ENCODE results near the gene IREB2. TPM values are rescaled to one million over a fixed set of nuclear protein-coding genes. Genes with fewer than 3 reads are reported as not detected.
"Not testable (repeated sequence)": the region's sequence is repeated elsewhere in the genome, so short reads cannot be mapped to it uniquely, and the experiment has no call there.

IREB2 gene
- total and polyA plus RNA-seq, 4 experiments from 2014 or later, result 7.6 to 71.9 (median 42.2) TPM

GRCh38 chr15:78431955-78432354 lies 6.1 kb upstream of the IREB2 start:
- Histone ChIP-seq H3K27me3 (ENCODE audit: insufficient read depth, low read length) (no peaks in the 10 kb centered on the region), H3K36me3 (ENCODE audit: insufficient read depth, low read length) (no peaks in the 10 kb centered on the region), H3K4me1 (ENCODE audit: insufficient read depth, low read length) (peaks cover 3% of the 10 kb centered on the region), H3K9me3 (ENCODE audit: control insufficient read depth in 1 of 2, low read length in 2 of 2) (no peaks in the 10 kb centered on the region), H3K27ac (ENCODE audit: low read depth, low read length) (no peak overlapping the region), H3K4me3 (ENCODE audit: low read length in 2 of 2) (no peak overlapping the region)
- Mint-ChIP-seq H3K27ac (no peak overlapping the region), H3K4me3 (no peak overlapping the region), H3K36me3 (no peaks in the 10 kb centered on the region), H3K9me3 (no peaks in the 10 kb centered on the region), H3K4me1 (peaks cover 5 to 10% (median 5%) of the 10 kb centered on the region in 4 donors), H3K27me3 (peaks cover 8 to 9% of the 10 kb centered on the region in 2 donors)
- ChIA-PET CTCF (ENCODE audit: partially characterized antibody) (interaction anchor here (1.6 kb wide), 1 partner anchor 9 kb away, joined by 3 read pairs; no protein-coding TSS in a partner anchor), POLR2A (ENCODE audit: partially characterized antibody) (no interaction called here)
- intact Hi-C loops (cut with micrococcal nuclease), result no loop called here
- DNase-seq, result no peak

- Histone ChIP-seq H3K27me3 (ENCODE audit: insufficient read depth, low read length) (no peaks in the 10 kb centered on the region), H3K4me3 (ENCODE audit: low read length in 2 of 2) (no peak overlapping the region), H3K27ac (ENCODE audit: low read depth, low read length) (no peak overlapping the region), H3K4me1 (ENCODE audit: insufficient read depth, low read length) (peaks cover 8% of the 10 kb centered on the region), H3K9me3 (ENCODE audit: control insufficient read depth in 1 of 2, low read length in 2 of 2) (no peaks in the 10 kb centered on the region), H3K36me3 (ENCODE audit: insufficient read depth, low read length) (no peaks in the 10 kb centered on the region)
- H3K27me3 Mint-ChIP-seq, result peaks cover 8 to 9% of the 10 kb centered on the region in 2 donors
- POLR2A ChIA-PET (ENCODE audit: partially characterized antibody), result no interaction called here
- H3K4me3 Mint-ChIP-seq, result no peak overlapping the region
- no peak for DNase-seq
- CTCF ChIA-PET (ENCODE audit: partially characterized antibody), result interaction anchor here (1.6 kb wide), 1 partner anchor 10 kb away, joined by 3 read pairs; no protein-coding TSS in a partner anchor
- intact Hi-C loops (cut with micrococcal nuclease), result no loop called here
- peaks cover 0 to under 1% (median 0%) of the 10 kb centered on the region in 8 donors for H3K9me3 Mint-ChIP-seq
- no peak overlapping the region for H3K27ac Mint-ChIP-seq
- peaks cover 0 to 3% of the 10 kb centered on the region in 2 donors for H3K36me3 Mint-ChIP-seq
- H3K4me1 Mint-ChIP-seq, result peaks cover 7 to 17% (median 11%) of the 10 kb centered on the region in 4 donors
These were observed 5.4 kb upstream of the IREB2 start for GRCh38 chr15:78432664-78433063.

DNA sequence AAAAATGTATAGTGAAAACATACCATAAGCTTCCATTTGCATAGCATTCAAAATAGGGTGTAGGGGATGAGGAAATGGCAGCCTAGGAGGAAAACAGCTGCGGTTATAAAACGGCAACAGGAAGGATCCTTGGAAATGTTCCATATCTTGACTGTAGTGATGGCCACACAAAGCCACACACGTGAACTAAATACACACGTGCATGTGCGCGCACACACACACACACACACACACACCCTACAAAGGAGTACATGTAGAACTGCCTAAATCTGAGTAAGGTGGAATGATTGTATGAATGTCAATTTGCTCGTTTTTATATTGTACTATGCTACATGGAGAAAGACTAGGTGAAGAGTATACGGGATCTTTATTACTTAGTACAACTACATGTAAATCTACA lies 3.9 kb upstream of the IREB2 start:
- Mint-ChIP-seq H3K36me3 (peaks cover 0 to 13% of the 10 kb centered on the region in 2 donors), H3K27me3 (peaks cover 8 to 9% of the 10 kb centered on the region in 2 donors), H3K4me3 (no peak overlapping the region), H3K27ac (no peak overlapping the region), H3K4me1 (peaks cover 9 to 25% (median 17%) of the 10 kb centered on the region in 4 donors), H3K9me3 (peaks cover 0 to 4% (median 0%) of the 10 kb centered on the region in 8 donors)
- Histone ChIP-seq H3K4me3 (ENCODE audit: low read length in 2 of 2) (no peak overlapping the region), H3K27ac (ENCODE audit: low read depth, low read length) (no peak overlapping the region), H3K9me3 (ENCODE audit: control insufficient read depth in 1 of 2, low read length in 2 of 2) (no peaks in the 10 kb centered on the region), H3K4me1 (ENCODE audit: insufficient read depth, low read length) (peaks cover 14% of the 10 kb centered on the region), H3K36me3 (ENCODE audit: insufficient read depth, low read length) (no peaks in the 10 kb centered on the region), H3K27me3 (ENCODE audit: insufficient read depth, low read length) (no peaks in the 10 kb centered on the region)
- POLR2A ChIA-PET (ENCODE audit: partially characterized antibody), result interaction anchor here (0.6 kb wide), 1 partner anchor 140 kb away, joined by 6 read pairs; no protein-coding TSS in a partner anchor
- intact Hi-C loops (cut with micrococcal nuclease), result no loop called here
- DNase-seq, result no peak
- CTCF ChIA-PET (ENCODE audit: partially characterized antibody), result interaction anchor here (1.9 kb wide), 1 partner anchor 12 kb away, joined by 7 read pairs; no protein-coding TSS in a partner anchor

DNA sequence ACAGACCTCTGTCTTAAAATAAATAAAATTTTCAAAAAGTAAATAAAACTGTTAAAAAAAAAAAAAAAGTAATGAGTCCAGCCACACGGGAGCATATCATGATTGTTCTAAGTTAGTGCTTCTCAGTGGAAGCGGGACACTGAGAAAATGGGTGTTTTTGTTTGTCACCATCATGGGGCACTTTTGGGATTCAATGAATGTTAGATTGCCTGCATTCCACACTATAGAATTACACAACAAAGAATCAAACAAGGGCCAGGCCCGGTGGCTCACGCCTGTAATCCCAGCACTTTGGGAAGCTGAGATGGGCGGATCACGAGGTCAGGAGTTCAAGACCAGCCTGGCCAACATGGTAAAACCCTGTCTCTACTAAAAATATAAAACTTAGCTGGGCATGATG lies 3.3 kb upstream of the IREB2 start:
- CTCF ChIA-PET (ENCODE audit: partially characterized antibody), result interaction anchor here (1.9 kb wide), 1 partner anchor 12 kb away, joined by 7 read pairs; no protein-coding TSS in a partner anchor
- Mint-ChIP-seq H3K36me3 (peaks cover 0 to 15% of the 10 kb centered on the region in 2 donors), H3K4me1 (peaks cover 12 to 31% (median 21%) of the 10 kb centered on the region in 4 donors)
- H3K9me3 Mint-ChIP-seq; H3K36me3 ChIP-seq (ENCODE audit: insufficient read depth, low read length); H3K27me3 ChIP-seq (ENCODE audit: insufficient read depth, low read length); H3K4me3 Mint-ChIP-seq; H3K27me3 Mint-ChIP-seq; H3K27ac Mint-ChIP-seq; H3K9me3 ChIP-seq (ENCODE audit: control insufficient read depth in 1 of 2, low read length in 2 of 2); H3K27ac ChIP-seq (ENCODE audit: low read depth, low read length); POLR2A ChIA-PET (ENCODE audit: partially characterized antibody); DNase-seq; H3K4me3 ChIP-seq (ENCODE audit: low read length in 2 of 2): not testable (repeated sequence)
- peaks cover 20% of the 10 kb centered on the region for H3K4me1 ChIP-seq (ENCODE audit: insufficient read depth, low read length)
- intact Hi-C loops (cut with micrococcal nuclease), result loop anchor here (5.0 kb wide), 1 partner anchor 278 kb away; no protein-coding TSS in a partner anchor

DNA sequence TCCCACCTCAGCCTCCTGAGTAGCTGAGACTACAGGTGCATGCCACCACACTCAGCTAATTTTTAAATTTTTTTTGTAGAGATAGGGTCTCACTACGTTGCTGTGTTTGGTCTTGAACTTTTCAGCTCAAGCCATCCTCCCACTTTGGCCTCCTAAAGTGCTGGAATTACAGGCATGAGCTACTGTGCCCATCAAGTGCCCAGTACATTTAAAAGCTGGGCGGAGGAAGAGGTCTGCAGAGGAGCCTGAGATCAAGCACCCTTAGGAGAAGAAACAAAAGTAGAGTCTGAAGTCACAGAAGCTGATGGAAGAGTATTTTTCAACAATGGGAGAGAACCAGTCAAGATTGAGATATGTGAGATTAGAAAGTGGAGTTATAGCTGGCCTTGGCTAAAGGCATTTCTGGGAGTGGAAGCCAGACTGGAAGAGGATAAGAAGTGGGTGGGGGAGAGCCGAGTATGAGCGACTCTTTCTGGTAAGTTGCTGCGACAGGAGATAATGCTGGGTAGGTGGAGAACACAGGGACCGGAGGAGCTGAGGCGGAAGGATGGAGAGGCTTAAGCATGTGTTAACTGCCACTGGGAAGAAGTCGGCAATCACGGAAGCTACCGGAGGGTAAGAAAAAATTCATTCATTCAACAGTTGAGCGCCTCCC lies 782 bp upstream of the IREB2 start:
- H3K27ac Mint-ChIP-seq, result peak overlapping the region; percentile 93 to 99 (median 96)
- peaks cover 23 to 47% (median 36%) of the 10 kb centered on the region in 4 donors for H3K4me1 Mint-ChIP-seq
- Histone ChIP-seq H3K4me3 (ENCODE audit: low read length in 2 of 2) (peak overlapping the region; percentile 82 to 85), H3K36me3 (ENCODE audit: insufficient read depth, low read length) (peaks cover 10% of the 10 kb centered on the region), H3K27ac (ENCODE audit: low read depth, low read length) (peak overlapping the region; percentile 90), H3K27me3 (ENCODE audit: insufficient read depth, low read length) (no peaks in the 10 kb centered on the region), H3K9me3 (ENCODE audit: control insufficient read depth in 1 of 2, low read length in 2 of 2) (no peaks in the 10 kb centered on the region), H3K4me1 (ENCODE audit: insufficient read depth, low read length) (peaks cover 40% of the 10 kb centered on the region)
- peaks cover 0 to under 1% of the 10 kb centered on the region in 2 donors for H3K27me3 Mint-ChIP-seq
- peak overlapping the region; percentile 94 to 99 (median 96) for H3K4me3 Mint-ChIP-seq
- intact Hi-C loops (cut with micrococcal nuclease), result loop anchor here (5.0 kb wide), 1 partner anchor 275 kb away; no protein-coding TSS in a partner anchor
- DNase-seq, result no peak
- peaks cover 5 to 29% of the 10 kb centered on the region in 2 donors for H3K36me3 Mint-ChIP-seq
- ChIA-PET POLR2A (ENCODE audit: partially characterized antibody) (interaction anchor here (0.8 to 4.7 kb wide), 24 partner anchors 9 to 1486 kb away, joined by 3 to 43 read pairs (median 7); partner anchors contain the start of genes CHRNA5, CIB2, CTSH and DNAJA4), CTCF (ENCODE audit: partially characterized antibody) (interaction anchor here (0.8 to 2.3 kb wide), 5 partner anchors 9 to 138 kb away, joined by 3 to 17 read pairs (median 6); partner anchors contain the start of gene SKIC8)
- H3K9me3 Mint-ChIP-seq, result peaks cover 0 to 4% (median 0%) of the 10 kb centered on the region in 8 donors

DNA sequence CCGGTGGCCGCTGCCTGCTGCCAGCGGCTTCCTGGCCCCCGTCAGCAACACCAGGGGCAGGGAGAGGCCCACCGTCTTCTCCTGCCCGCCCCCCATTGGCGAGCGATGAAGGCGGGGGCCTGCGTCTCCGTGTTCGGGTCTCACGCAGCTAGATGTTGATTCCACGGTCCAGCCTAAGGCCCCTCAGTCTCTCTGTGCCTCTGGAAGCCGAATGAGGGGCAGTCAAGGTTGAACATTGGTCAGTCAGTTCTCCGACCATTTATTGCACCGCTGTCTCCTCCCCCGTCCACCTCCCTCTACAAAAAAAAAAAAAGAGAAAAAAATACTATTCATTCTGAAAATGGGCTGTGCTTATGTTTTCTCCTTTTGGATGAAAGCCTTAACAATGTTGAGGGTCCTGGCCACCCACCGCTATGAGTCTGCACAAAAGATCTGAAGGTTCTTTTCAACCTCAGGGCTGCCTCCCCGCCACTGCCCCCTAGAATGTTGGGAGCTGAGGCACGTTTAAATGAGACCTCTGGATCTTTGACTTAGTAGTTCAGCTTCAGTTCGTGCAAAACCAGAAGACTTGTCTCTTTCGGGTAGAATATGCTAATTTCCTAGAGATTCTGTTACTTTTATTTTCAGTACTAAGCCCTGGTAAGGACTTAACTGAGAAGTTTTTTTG lies 736 bp downstream of the IREB2 start:
- intact Hi-C loops (cut with micrococcal nuclease), result loop anchor here (1.0 to 5.0 kb wide), 4 partner anchors 102 to 435 kb away; partner anchors contain the start of genes PSMA4 and SKIC8
- POLR2A ChIA-PET (ENCODE audit: partially characterized antibody), result interaction anchor here (0.6 to 4.7 kb wide), 18 partner anchors 7 to 1485 kb away, joined by 3 to 43 read pairs (median 10); partner anchors contain the start of genes CHRNA5, HYKK, IDH3A and PSMA4
- peaks cover 0 to 4% (median 0%) of the 10 kb centered on the region in 8 donors for H3K9me3 Mint-ChIP-seq
- CTCF ChIA-PET (ENCODE audit: partially characterized antibody), result interaction anchor here (1.0 to 2.3 kb wide), 3 partner anchors 10 to 16 kb away, joined by 3 to 9 read pairs (median 3); no protein-coding TSS in a partner anchor
- H3K27me3 Mint-ChIP-seq, result no peaks in the 10 kb centered on the region
- peak overlapping the region; percentile 90 to 98 (median 96) for H3K4me3 Mint-ChIP-seq
- Histone ChIP-seq H3K9me3 (ENCODE audit: control insufficient read depth in 1 of 2, low read length in 2 of 2) (no peaks in the 10 kb centered on the region), H3K27me3 (ENCODE audit: insufficient read depth, low read length) (no peaks in the 10 kb centered on the region), H3K27ac (ENCODE audit: low read depth, low read length) (peak overlapping the region; percentile 90), H3K36me3 (ENCODE audit: insufficient read depth, low read length) (peaks cover 10% of the 10 kb centered on the region), H3K4me3 (ENCODE audit: low read length in 2 of 2) (peak overlapping the region; percentile 82 to 92), H3K4me1 (ENCODE audit: insufficient read depth, low read length) (peaks cover 53% of the 10 kb centered on the region)
- H3K36me3 Mint-ChIP-seq, result peaks cover 14 to 41% of the 10 kb centered on the region in 2 donors
- H3K4me1 Mint-ChIP-seq, result peaks cover 32 to 61% (median 47%) of the 10 kb centered on the region in 4 donors
- peak in 2 of 5 donors; percentile 6 to 24 for DNase-seq
- H3K27ac Mint-ChIP-seq, result peak overlapping the region; percentile 91 to 99 (median 94)

All from CD4-positive, alpha-beta memory T cell (primary cell).